HG02623 (cell line): Measurements from ENCODE around the gene GRIK2.

Experiments used
- ATAC-seq: cut with Tn5 transposase; IDR thresholded peaks from one replicate; pipeline ENCODE4 v1.9.1; 2021; ENCODE audit warnings: moderate library complexity; ENCODE audit not compliant: unreplicated experiment

Gene GRIK2

GRCh38 chr6:101537753-101538316 lies 144.3 kb downstream of the GRIK2 start:
- no peak for ATAC-seq

- ATAC-seq, result no peak
Measured at GRCh38 chr6:101539510-101540245, 146.2 kb downstream of the GRIK2 start.

- ATAC-seq, result no peak
Measured at GRCh38 chr6:101541894-101542293, 148.4 kb downstream of the GRIK2 start.

GRCh38 chr6:101543796-101544195 lies 150.3 kb downstream of the GRIK2 start:
- no peak for ATAC-seq

- ATAC-seq, result no peak
Measured at GRCh38 chr6:101544286-101544685, 150.8 kb downstream of the GRIK2 start.

GRCh38 chr6:101545191-101545590 lies 151.7 kb downstream of the GRIK2 start:
- no peak for ATAC-seq

GRCh38 chr6:101550451-101550850 lies 156.9 kb downstream of the GRIK2 start:
- no peak for ATAC-seq

- no peak for ATAC-seq
Measured at GRCh38 chr6:101554231-101554630, 160.7 kb downstream of the GRIK2 start.

- no peak for ATAC-seq
Measured at GRCh38 chr6:101558712-101559111, 165.2 kb downstream of the GRIK2 start.

GRCh38 chr6:101572627-101573026 lies 179.1 kb downstream of the GRIK2 start:
- no peak for ATAC-seq

GRCh38 chr6:101577091-101577490 lies 183.6 kb downstream of the GRIK2 start:
- no peak for ATAC-seq

- ATAC-seq, result no peak
Measured at GRCh38 chr6:101578306-101578705, 184.8 kb downstream of the GRIK2 start.

GRCh38 chr6:101582792-101583191 lies 189.3 kb downstream of the GRIK2 start:
- ATAC-seq, result no peak

GRCh38 chr6:101585501-101585900 lies 192.0 kb downstream of the GRIK2 start:
- ATAC-seq, result no peak

- ATAC-seq, result no peak
Measured at GRCh38 chr6:101588343-101588742, 194.8 kb downstream of the GRIK2 start.

- no peak for ATAC-seq
Measured at GRCh38 chr6:101595276-101595675, 201.8 kb downstream of the GRIK2 start.

- ATAC-seq, result no peak
Measured at GRCh38 chr6:101597693-101598092, 204.2 kb downstream of the GRIK2 start.

- ATAC-seq, result no peak
Measured at GRCh38 chr6:101605426-101605825, 211.9 kb downstream of the GRIK2 start.

- ATAC-seq, result peak; percentile 77
Measured at GRCh38 chr6:101605874-101606273, 212.4 kb downstream of the GRIK2 start.

- ATAC-seq, result no peak
Measured at GRCh38 chr6:101607111-101607690, 213.7 kb downstream of the GRIK2 start.

- ATAC-seq, result no peak
Measured at GRCh38 chr6:101608703-101609102, 215.2 kb downstream of the GRIK2 start.

- no peak for ATAC-seq
Measured at GRCh38 chr6:101613556-101613955, 220.0 kb downstream of the GRIK2 start.
